H1 (cell line): Measurements from ENCODE around the gene SGCD. TPM values are rescaled to one million over a fixed set of nuclear protein-coding genes. Genes with fewer than 3 reads are reported as not detected.

Experiments used
- CTCF ChIA-PET: fragments of 300-600 bp; sonication (Branson Sonifier 250); formaldehyde crosslinking; loops from one replicate; lab custom pipeline; 2021; ENCODE audit not compliant: partially characterized antibody; lab: Charles Lee
- POLR2A ChIA-PET: fragments of 300-600 bp; sonication (Branson Sonifier 250); formaldehyde crosslinking; loops from one replicate; lab custom pipeline; 2021; ENCODE audit warnings: inconsistent platforms; ENCODE audit not compliant: partially characterized antibody; lab: Charles Lee
- DNase-seq, 2 experiments: peaks; one replicate each; pipeline versions ENCODE4 v3.0.0 to v3.0.0-alpha.2; 2010 to 2022; ENCODE audit warnings: low spot score in 2 of 2, low read depth in 1 of 2, mixed read lengths in 1 of 2
- FAIRE-seq: peaks from 2 replicates; lab custom pipeline; 2011; peaks lifted over from hg19 to GRCh38; lab: Jason Lieb, UNC
- H2AFZ ChIP-seq: 2 replicates; pipeline ENCODE4 v1.8.1; 2012; ENCODE audit warnings: low read length, inconsistent platforms
- H2AK5ac ChIP-seq: 2 replicates; pipeline ENCODE4 v1.6.1; 2013; ENCODE audit warnings: low read depth, low read length
- H2BK120ac ChIP-seq: replicated peaks from 2 replicates; pipeline ENCODE3; 2013; ENCODE audit warnings: low read depth, low read length, inconsistent platforms
- H2BK12ac ChIP-seq: 2 replicates; pipeline ENCODE4 v1.6.1; 2013; ENCODE audit warnings: low read depth, low read length
- H2BK15ac ChIP-seq: 2 replicates; pipeline ENCODE4 v1.6.1; 2013; ENCODE audit warnings: low read length
- H2BK20ac ChIP-seq: 2 replicates; pipeline ENCODE4 v1.6.1; 2013; ENCODE audit warnings: low read length
- H2BK5ac ChIP-seq: 2 replicates; pipeline ENCODE4 v1.6.1; 2013; ENCODE audit warnings: low read depth, low read length
- H3K14ac ChIP-seq: 2 replicates; pipeline ENCODE4 v1.6.1; 2013; ENCODE audit warnings: inconsistent platforms; ENCODE audit not compliant: insufficient read length
- H3K18ac ChIP-seq: 2 replicates; pipeline ENCODE4 v1.6.1; 2013; ENCODE audit warnings: low read length; ENCODE audit errors: extremely low read depth
- H3K23ac ChIP-seq: 2 replicates; pipeline ENCODE4 v1.6.1; 2013; ENCODE audit warnings: inconsistent platforms; ENCODE audit not compliant: insufficient read length
- H3K23me2 ChIP-seq: 2 replicates; pipeline ENCODE4 v1.6.1; 2013; ENCODE audit warnings: low read depth, low read length
- H3K27ac ChIP-seq: 2 replicates; pipeline ENCODE4 v1.6.1; 2011; ENCODE audit warnings: low read depth, low read length, inconsistent platforms
- H3K27me3 ChIP-seq, 4 experiments: replicated peaks in 1 of 4; 1 replicate in 1 of 4; 2 replicates in 3 of 4; pipeline versions ENCODE4 v1.6.1 to v1.8.1; 2011 to 2013; ENCODE audit warnings: low read length in 3 of 4, mild to moderate bottlenecking in 3 of 4, inconsistent platforms in 2 of 4, mixed read lengths in 2 of 4, moderate library complexity in 1 of 4; ENCODE audit not compliant: control insufficient read depth in 3 of 4, insufficient read depth in 3 of 4; ENCODE audit errors: extremely low read depth in 1 of 4
- H3K36me3 ChIP-seq, 4 experiments: 2 replicates each; pipeline versions ENCODE4 v1.6.1 to v1.8.1; 2011 to 2013; ENCODE audit warnings: mild to moderate bottlenecking in 4 of 4, low read length in 3 of 4, moderate library complexity in 2 of 4, control low read depth in 1 of 4, inconsistent platforms in 1 of 4; ENCODE audit not compliant: insufficient read depth in 4 of 4, control insufficient read depth in 2 of 4
- H3K4ac ChIP-seq: replicated peaks from 2 replicates; pipeline ENCODE3; 2013; ENCODE audit warnings: low read length, low read depth, mixed read lengths, inconsistent platforms; ENCODE audit not compliant: insufficient read length
- H3K4me1 ChIP-seq, 4 experiments: replicated peaks in 1 of 4; 1 replicate in 1 of 4; 2 replicates in 3 of 4; pipeline versions ENCODE4 v1.6.1 to v1.8.1; 2011 to 2013; ENCODE audit warnings: low read length in 3 of 4, inconsistent platforms in 2 of 4, mixed read lengths in 1 of 4; ENCODE audit not compliant: insufficient read depth in 4 of 4, control insufficient read depth in 3 of 4
- H3K4me2 ChIP-seq, 2 experiments: 2 replicates each; pipeline versions ENCODE4 v1.6.1 to v1.8.1; 2011 to 2013; ENCODE audit warnings: low read depth in 2 of 2, low read length in 2 of 2, control low read depth in 1 of 2, inconsistent platforms in 1 of 2, mild to moderate bottlenecking in 1 of 2; ENCODE audit not compliant: insufficient read depth in 1 of 2
- H3K4me3 ChIP-seq, 4 experiments: fragments of 200-600, 300-600 bp in 1 of 4; sonication (generic), shearing (Covaris generic), sonication (Bioruptor Twin) in 1 of 4; 2 replicates each; pipeline versions ENCODE4 v1.5.1 to v1.8.1; 2011 to 2016; ENCODE audit warnings: low read length in 4 of 4, low read depth in 3 of 4, control low read depth in 2 of 4, inconsistent platforms in 2 of 4, mild to moderate bottlenecking in 2 of 4, mixed read lengths in 1 of 4, moderate library complexity in 1 of 4; ENCODE audit not compliant: insufficient read depth in 2 of 4; ENCODE audit errors: extremely low read depth in 1 of 4
- H3K56ac ChIP-seq: replicated peaks from 2 replicates; pipeline ENCODE3; 2013; ENCODE audit warnings: low read depth, mild to moderate bottlenecking, mixed read lengths, low read length, inconsistent platforms; ENCODE audit not compliant: insufficient read length
- H3K79me1 ChIP-seq: 2 replicates; pipeline ENCODE4 v1.6.1; 2013; ENCODE audit warnings: low read depth, low read length, control low read depth
- H3K79me2 ChIP-seq, 2 experiments: 2 replicates each; pipeline versions ENCODE4 v1.6.1 to v1.8.1; 2012 to 2013; ENCODE audit warnings: low read length in 2 of 2, mild to moderate bottlenecking in 2 of 2, inconsistent platforms in 1 of 2; ENCODE audit not compliant: insufficient read depth in 2 of 2, control insufficient read depth in 1 of 2
- H3K9ac ChIP-seq, 4 experiments: replicated peaks in 1 of 4; 1 replicate in 1 of 4; 2 replicates in 3 of 4; pipeline versions ENCODE4 v1.6.1 to v1.8.1; 2011 to 2013; ENCODE audit warnings: low read depth in 3 of 4, low read length in 3 of 4, control low read depth in 2 of 4, mild to moderate bottlenecking in 2 of 4, moderate library complexity in 2 of 4, inconsistent platforms in 1 of 4; ENCODE audit errors: extremely low read depth in 1 of 4
- H3K9me3 ChIP-seq, 2 experiments: 2 replicates each; pipeline versions ENCODE4 v1.6.1 to v1.8.1; 2012 to 2013; ENCODE audit warnings: mild to moderate bottlenecking in 2 of 2, moderate library complexity in 2 of 2, control low read depth in 1 of 2, inconsistent platforms in 1 of 2, low read depth in 1 of 2, low read length in 1 of 2, mixed read lengths in 1 of 2; ENCODE audit not compliant: insufficient read depth in 2 of 2
- H4K20me1 ChIP-seq, 2 experiments: replicated peaks in 1 of 2; 2 replicates each; pipeline versions ENCODE3 to v1.8.1; 2011 to 2013; ENCODE audit warnings: inconsistent platforms in 2 of 2, low read length in 2 of 2, mild to moderate bottlenecking in 1 of 2; ENCODE audit not compliant: insufficient read depth in 2 of 2, control insufficient read depth in 1 of 2
- H4K5ac ChIP-seq: 2 replicates; pipeline ENCODE4 v1.6.1; 2013; ENCODE audit warnings: low read length, low read depth, mixed read lengths, inconsistent platforms; ENCODE audit not compliant: insufficient read length
- H4K8ac ChIP-seq: 2 replicates; pipeline ENCODE4 v1.8.0; 2013; ENCODE audit warnings: mild to moderate bottlenecking, moderate library complexity, low read length, inconsistent platforms; ENCODE audit not compliant: insufficient read depth; ENCODE audit errors: extremely low read depth
- H4K91ac ChIP-seq: replicated peaks from 2 replicates; pipeline ENCODE3; 2013; ENCODE audit warnings: low read length, mixed read lengths, inconsistent platforms; ENCODE audit not compliant: insufficient read length
- ASH2L ChIP-seq: fragments of 200-600, 300-600 bp; sonication (generic); IDR thresholded peaks from one replicate; pipeline ENCODE4 v1.7.1; 2017; ENCODE audit warnings: low read length
- ATF3 ChIP-seq: IDR thresholded peaks from 2 replicates; pipeline ENCODE4 v1.6.1; 2011; ENCODE audit warnings: low read depth, mild to moderate bottlenecking, low read length; ENCODE audit not compliant: insufficient read depth
- EGR1 ChIP-seq: IDR thresholded peaks from 2 replicates; pipeline ENCODE4 v1.6.1; 2011; ENCODE audit warnings: low read depth, low read length, borderline replicate concordance
- FOSL1 ChIP-seq: IDR thresholded peaks from 2 replicates; pipeline ENCODE4 v1.6.1; 2011; ENCODE audit warnings: mild to moderate bottlenecking, low read depth, low read length, moderate library complexity; ENCODE audit not compliant: insufficient read depth
- NANOG ChIP-seq: IDR thresholded peaks from 2 replicates; pipeline ENCODE4 v1.6.1; 2011; ENCODE audit warnings: low read length, low read depth, mild to moderate bottlenecking, inconsistent platforms; ENCODE audit not compliant: insufficient read depth, poor library complexity, severe bottlenecking
- RBBP5 ChIP-seq: IDR thresholded peaks from 2 replicates; pipeline ENCODE4 v1.7.1; 2012; ENCODE audit warnings: low read depth, mild to moderate bottlenecking, inconsistent platforms, low read length, moderate library complexity, borderline replicate concordance
- RNF2 ChIP-seq: fragments of 200-900, 300-1000 bp; sonication (generic); IDR thresholded peaks from 2 replicates; pipeline ENCODE4 v1.7.1; 2016; ENCODE audit warnings: borderline replicate concordance, low read depth, mild to moderate bottlenecking, antibody characterized with exemption, low read length; ENCODE audit not compliant: poor library complexity, severe bottlenecking; ENCODE audit errors: missing control alignments
- SP2 ChIP-seq: IDR thresholded peaks from 2 replicates; pipeline ENCODE4 v1.6.1; 2012; ENCODE audit warnings: mild to moderate bottlenecking, low read length, inconsistent platforms
- YY1 ChIP-seq: IDR thresholded peaks from 2 replicates; pipeline ENCODE4 v1.6.1; 2011; ENCODE audit warnings: low read depth, mild to moderate bottlenecking, low read length
- WGBS, 2 experiments: shearing (Covaris generic) in 1 of 2; methylation state at CpG; one replicate each; pipeline versions ENCODE4 v1.1.6 to v1.1.7; 2013 to 2015; ENCODE audit warnings: low lambda C conversion rate in 2 of 2, mixed read lengths in 2 of 2, inconsistent platforms in 1 of 2, low coverage in 1 of 2, missing lambda C conversion rate in 1 of 2; ENCODE audit not compliant: insufficient replicate concordance in 2 of 2, insufficient coverage in 1 of 2, insufficient read length in 1 of 2; ENCODE audit errors: extremely low coverage in 1 of 2, missing lambda C conversion rate in 1 of 2; 5-methylcytosine and 5-hydroxymethylcytosine counted together
- polyA plus RNA-seq, 7 experiments: library from polyadenylated mRNA; depleted of rRNA in 3 of 7; stranded (reverse) in 5 of 7; unstranded in 2 of 7; fragments of >200 nt in 5 of 7; fragments of 200-250 nt in 2 of 7; gene quantifications; 1 replicate in 5 of 7; 2 replicates in 1 of 7; 4 replicates in 1 of 7; pipeline versions ENCODE4 v1.2.1 to v1.2.3, GENCODE V29; 2011 to 2013; ENCODE audit warnings: missing spikeins in 2 of 7, mixed read lengths in 2 of 7
- total RNA-seq: library from RNA; stranded (reverse); fragmentation: NEBNext Ultra II Directional; extraction: Animal tissue kit (Norgen Biotek cat#: 25700); gene quantifications from 2 replicates; pipeline ENCODE4 v1.2.1, GENCODE V29; 2021

The SGCD gene
- total and polyA plus RNA-seq, 2 of the 8 experiments (the other 6 are each of a cell fraction or from before 2014, with no cell fraction given): 0.04 to 0.08 TPM

- Histone ChIP-seq H4K8ac (no peak overlapping the region), H2BK120ac (no peak overlapping the region), H4K91ac (no peak overlapping the region), H3K79me1 (no peaks in the 10 kb centered on the region), H3K9me3 (no peaks in the 10 kb centered on the region), H3K56ac (no peak overlapping the region), H3K4ac (no peak overlapping the region), H4K20me1 (no peaks in the 10 kb centered on the region), H3K27me3 (no peaks in the 10 kb centered on the region), H3K9ac (no peak overlapping the region), H3K23ac (no peak overlapping the region), H3K27ac (no peak overlapping the region), H2AFZ (no peak overlapping the region), H2BK20ac (no peak overlapping the region), H2BK15ac (no peak overlapping the region), H3K4me1 (peaks cover 0 to 5% (median 1%) of the 10 kb centered on the region in 4 experiments; a peak in 1 of 7 replicates), H3K79me2 (no peaks in the 10 kb centered on the region), H3K4me3 (no peak overlapping the region), H3K14ac (no peak overlapping the region), H3K18ac (no peak overlapping the region), H2AK5ac (no peak overlapping the region), H3K36me3 (no peaks in the 10 kb centered on the region), H2BK5ac (no peak overlapping the region), H3K4me2 (no peak overlapping the region), H4K5ac (no peak overlapping the region), H2BK12ac (no peak overlapping the region), H3K23me2 (no peaks in the 10 kb centered on the region)
- FAIRE-seq (no peak), DNase-seq (no peak)
- 95% methylated on average over 2 of the region's 2 CpGs; no CpG with 5 or more reads in 1 of the 2 experiments for WGBS, 2 experiments
- ChIA-PET POLR2A (no interaction called here), CTCF (interaction anchor here (0.6 kb wide), 1 partner anchor 505 kb away, joined by 3 read pairs; no protein-coding TSS in a partner anchor)
- TF ChIP-seq FOSL1: no peak
- TF ChIP-seq SP2: no peak
- no peak for TF ChIP-seq ATF3
- TF ChIP-seq YY1: no peak
- TF ChIP-seq NANOG: no peak
- TF ChIP-seq EGR1: no peak
- TF ChIP-seq RBBP5: no peak
- no peak for TF ChIP-seq RNF2
- no peak for TF ChIP-seq ASH2L
- TF ChIP-seq, all 59 proteins: peak for 0
Measured at GRCh38 chr5:156399323-156399722, 72.4 kb downstream of the SGCD start.
